ENCODE measurements around the gene GDE1.

DNA sequence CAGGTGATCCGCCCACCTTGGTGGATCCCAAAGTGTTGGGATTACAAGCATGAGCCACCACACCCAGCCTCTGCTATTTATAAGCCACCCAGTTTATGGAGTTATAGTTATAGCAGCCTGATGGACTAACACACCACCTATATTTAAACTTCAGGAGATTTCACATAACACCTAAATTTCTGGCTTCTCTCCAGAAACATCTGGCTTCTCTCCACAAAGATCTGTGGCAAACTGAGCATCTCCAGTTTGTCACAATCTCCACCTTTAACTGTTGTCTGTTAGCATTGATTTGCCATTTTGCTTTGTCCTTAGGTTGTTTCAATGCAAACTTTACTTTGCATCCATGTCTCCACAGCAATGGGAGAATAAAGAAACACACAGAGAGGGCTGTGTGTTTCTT is 39.6 kb downstream of the GDE1 start:
- TF ChIP-seq NFRKB (IDR thresholded peaks at IDR 0.05; ENCODE audit: low read depth) = no peak
- TF ChIP-seq CBFA2T3 (IDR thresholded peaks at IDR 0.05) = no peak
- TF ChIP-seq, protein P1, sequence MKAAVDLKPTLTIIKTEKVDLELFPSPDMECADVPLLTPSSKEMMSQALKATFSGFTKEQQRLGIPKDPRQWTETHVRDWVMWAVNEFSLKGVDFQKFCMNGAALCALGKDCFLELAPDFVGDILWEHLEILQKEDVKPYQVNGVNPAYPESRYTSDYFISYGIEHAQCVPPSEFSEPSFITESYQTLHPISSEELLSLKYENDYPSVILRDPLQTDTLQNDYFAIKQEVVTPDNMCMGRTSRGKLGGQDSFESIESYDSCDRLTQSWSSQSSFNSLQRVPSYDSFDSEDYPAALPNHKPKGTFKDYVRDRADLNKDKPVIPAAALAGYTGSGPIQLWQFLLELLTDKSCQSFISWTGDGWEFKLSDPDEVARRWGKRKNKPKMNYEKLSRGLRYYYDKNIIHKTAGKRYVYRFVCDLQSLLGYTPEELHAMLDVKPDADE (conservative IDR thresholded peaks at IDR 0.05; ENCODE audit: control insufficient read depth, low read depth, low read length) = no peak
